Neural progenitor cell (in vitro differentiated cells): ENCODE measurements around the gene FAM229A. TPM values are rescaled to one million over a fixed set of nuclear protein-coding genes. Genes with fewer than 3 reads are reported as not detected.

Source experiments
- DNase-seq: peaks from one replicate; pipeline ENCODE4 v3.0.0-alpha.2; 2016; ENCODE audit warnings: low spot score
- H2AFZ ChIP-seq: fragments of 200-600 bp; sonication (generic); replicated peaks from 2 replicates; pipeline ENCODE4 v1.6.1; 2016; ENCODE audit warnings: antibody characterized with exemption
- H3F3A ChIP-seq: fragments of 200-600 bp; sonication (generic); 2 replicates; pipeline ENCODE4 v1.6.1; 2016; ENCODE audit warnings: antibody characterized with exemption, low read depth
- H3K27ac ChIP-seq: fragments of 200-600 bp; sonication (generic); 2 replicates; pipeline ENCODE4 v1.5.1; 2016; ENCODE audit warnings: mild to moderate bottlenecking
- H3K27me3 ChIP-seq: fragments of 200-600 bp; sonication (generic); 2 replicates; pipeline ENCODE4 v1.6.1; 2016; ENCODE audit warnings: mild to moderate bottlenecking, moderate library complexity
- H3K36me3 ChIP-seq: fragments of 200-600 bp; sonication (generic); 2 replicates; pipeline ENCODE4 v1.5.1; 2016
- H3K4me1 ChIP-seq: fragments of 200-600 bp; sonication (generic); 2 replicates; pipeline ENCODE4 v1.6.1; 2016; ENCODE audit warnings: mixed run types
- H3K4me2 ChIP-seq: fragments of 200-600 bp; sonication (generic); 2 replicates; pipeline ENCODE4 v1.6.1; 2016
- H3K4me3 ChIP-seq: fragments of 200-600 bp; sonication (generic); 2 replicates; pipeline ENCODE4 v1.5.1; 2016
- H3K79me2 ChIP-seq: fragments of 200-600 bp; sonication (generic); 2 replicates; pipeline ENCODE4 v1.6.1; 2016; ENCODE audit warnings: low read depth
- H3K9ac ChIP-seq: fragments of 200-600 bp; sonication (generic); 2 replicates; pipeline ENCODE4 v1.6.1; 2016
- H3K9me3 ChIP-seq: fragments of 200-600 bp; sonication (generic); 2 replicates; pipeline ENCODE4 v1.5.1; 2016; ENCODE audit warnings: low read depth
- H4K20me1 ChIP-seq: fragments of 200-600 bp; sonication (generic); 2 replicates; pipeline ENCODE4 v1.6.1; 2016; ENCODE audit warnings: low read depth
- H3K27ac Mint-ChIP-seq: 3 replicates; pipeline ENCODE4 v1.8.0; 2021; ENCODE audit warnings: mixed read lengths
- H3K27me3 Mint-ChIP-seq: 2 replicates; pipeline ENCODE4 v1.8.0; 2022; ENCODE audit warnings: low read depth, mild to moderate bottlenecking, inconsistent platforms, moderate library complexity, mixed read lengths; ENCODE audit not compliant: insufficient read depth
- H3K36me3 Mint-ChIP-seq: 3 replicates; pipeline ENCODE4 v1.8.0; 2021; ENCODE audit warnings: mixed read lengths
- H3K4me1 Mint-ChIP-seq: 3 replicates; pipeline ENCODE4 v1.8.0; 2021; ENCODE audit warnings: mixed read lengths
- H3K4me3 Mint-ChIP-seq: 3 replicates; pipeline ENCODE4 v1.8.0; 2021; ENCODE audit warnings: mild to moderate bottlenecking, moderate library complexity, mixed read lengths
- H3K9me3 Mint-ChIP-seq: 3 replicates; pipeline ENCODE4 v1.8.0; 2020; ENCODE audit warnings: mixed read lengths
- EZH2 ChIP-seq: fragments of 200-600 bp; sonication (generic); IDR thresholded peaks from 2 replicates; pipeline ENCODE4 v1.6.1; 2017; ENCODE audit warnings: antibody characterized with exemption, mild to moderate bottlenecking, moderate library complexity
- EZH2phosphoT487 ChIP-seq: fragments of 200-600 bp; sonication (generic); IDR thresholded peaks from 2 replicates; pipeline ENCODE4 v1.6.1; 2017; ENCODE audit warnings: antibody characterized with exemption
- total RNA-seq: library from RNA; depleted of rRNA; stranded (reverse); fragments of >200 nt; gene quantifications from 2 replicates; pipeline ENCODE4 v1.2.3, GENCODE V29; 2015; ENCODE audit warnings: low replicate concordance
- TF ChIP-seq, protein P1 (sequence below): fragments of 200-600 bp; sonication (generic); IDR thresholded peaks from 2 replicates; pipeline ENCODE4 v1.5.1; 2017; ENCODE audit warnings: antibody characterized with exemption, mild to moderate bottlenecking

Gene FAM229A
- total RNA-seq, 1 donor from 2014 or later = 3.8 TPM

DNA sequence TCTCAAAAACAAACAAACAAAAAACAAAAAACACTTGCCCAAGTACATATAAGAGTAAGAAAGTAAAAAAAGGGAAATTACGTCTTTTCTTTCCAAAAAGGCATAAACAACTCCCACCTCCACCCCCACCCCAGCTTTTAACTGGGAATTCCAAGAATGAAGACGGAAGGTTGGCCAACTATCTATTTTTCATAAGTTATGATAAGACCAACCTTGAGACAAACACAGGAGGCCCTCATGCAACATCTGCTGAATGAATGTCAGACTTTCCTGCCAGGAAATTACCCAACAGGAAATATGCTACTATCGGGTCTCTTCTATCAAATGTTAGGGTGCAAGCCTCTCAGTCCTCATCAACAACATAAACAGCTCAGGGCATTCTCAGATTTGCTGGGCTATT lies 30.0 kb upstream of the FAM229A start:
- H3K79me2 ChIP-seq = peaks cover 50% of the 10 kb centered on the region
- peaks cover 18% of the 10 kb centered on the region for H3F3A ChIP-seq
- peaks cover 14% of the 10 kb centered on the region for H3K4me1 ChIP-seq
- peaks cover 2% of the 10 kb centered on the region for H3K9me3 Mint-ChIP-seq
- H3K27me3 ChIP-seq = no peaks in the 10 kb centered on the region
- peak overlapping the region; percentile 100 for H3K4me3 Mint-ChIP-seq
- H3K4me3 ChIP-seq = no peak overlapping the region
- H3K4me2 ChIP-seq = no peak overlapping the region
- H3K27ac ChIP-seq = no peak overlapping the region
- no peak overlapping the region for H3K27ac Mint-ChIP-seq
- H3K36me3 ChIP-seq = no peaks in the 10 kb centered on the region
- H2AFZ ChIP-seq = no peak overlapping the region
- no peaks in the 10 kb centered on the region for H3K27me3 Mint-ChIP-seq
- peaks cover 4% of the 10 kb centered on the region for H3K36me3 Mint-ChIP-seq
- no peak overlapping the region for H3K9ac ChIP-seq
- H4K20me1 ChIP-seq = peaks cover 14% of the 10 kb centered on the region
- peaks cover 23% of the 10 kb centered on the region for H3K4me1 Mint-ChIP-seq
- DNase-seq = no peak
- TF ChIP-seq EZH2 = no peak
- TF ChIP-seq, protein P1, sequence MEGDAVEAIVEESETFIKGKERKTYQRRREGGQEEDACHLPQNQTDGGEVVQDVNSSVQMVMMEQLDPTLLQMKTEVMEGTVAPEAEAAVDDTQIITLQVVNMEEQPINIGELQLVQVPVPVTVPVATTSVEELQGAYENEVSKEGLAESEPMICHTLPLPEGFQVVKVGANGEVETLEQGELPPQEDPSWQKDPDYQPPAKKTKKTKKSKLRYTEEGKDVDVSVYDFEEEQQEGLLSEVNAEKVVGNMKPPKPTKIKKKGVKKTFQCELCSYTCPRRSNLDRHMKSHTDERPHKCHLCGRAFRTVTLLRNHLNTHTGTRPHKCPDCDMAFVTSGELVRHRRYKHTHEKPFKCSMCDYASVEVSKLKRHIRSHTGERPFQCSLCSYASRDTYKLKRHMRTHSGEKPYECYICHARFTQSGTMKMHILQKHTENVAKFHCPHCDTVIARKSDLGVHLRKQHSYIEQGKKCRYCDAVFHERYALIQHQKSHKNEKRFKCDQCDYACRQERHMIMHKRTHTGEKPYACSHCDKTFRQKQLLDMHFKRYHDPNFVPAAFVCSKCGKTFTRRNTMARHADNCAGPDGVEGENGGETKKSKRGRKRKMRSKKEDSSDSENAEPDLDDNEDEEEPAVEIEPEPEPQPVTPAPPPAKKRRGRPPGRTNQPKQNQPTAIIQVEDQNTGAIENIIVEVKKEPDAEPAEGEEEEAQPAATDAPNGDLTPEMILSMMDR = no peak
- TF ChIP-seq EZH2phosphoT487 = no peak
- no peaks in the 10 kb centered on the region for H3K9me3 ChIP-seq

DNA sequence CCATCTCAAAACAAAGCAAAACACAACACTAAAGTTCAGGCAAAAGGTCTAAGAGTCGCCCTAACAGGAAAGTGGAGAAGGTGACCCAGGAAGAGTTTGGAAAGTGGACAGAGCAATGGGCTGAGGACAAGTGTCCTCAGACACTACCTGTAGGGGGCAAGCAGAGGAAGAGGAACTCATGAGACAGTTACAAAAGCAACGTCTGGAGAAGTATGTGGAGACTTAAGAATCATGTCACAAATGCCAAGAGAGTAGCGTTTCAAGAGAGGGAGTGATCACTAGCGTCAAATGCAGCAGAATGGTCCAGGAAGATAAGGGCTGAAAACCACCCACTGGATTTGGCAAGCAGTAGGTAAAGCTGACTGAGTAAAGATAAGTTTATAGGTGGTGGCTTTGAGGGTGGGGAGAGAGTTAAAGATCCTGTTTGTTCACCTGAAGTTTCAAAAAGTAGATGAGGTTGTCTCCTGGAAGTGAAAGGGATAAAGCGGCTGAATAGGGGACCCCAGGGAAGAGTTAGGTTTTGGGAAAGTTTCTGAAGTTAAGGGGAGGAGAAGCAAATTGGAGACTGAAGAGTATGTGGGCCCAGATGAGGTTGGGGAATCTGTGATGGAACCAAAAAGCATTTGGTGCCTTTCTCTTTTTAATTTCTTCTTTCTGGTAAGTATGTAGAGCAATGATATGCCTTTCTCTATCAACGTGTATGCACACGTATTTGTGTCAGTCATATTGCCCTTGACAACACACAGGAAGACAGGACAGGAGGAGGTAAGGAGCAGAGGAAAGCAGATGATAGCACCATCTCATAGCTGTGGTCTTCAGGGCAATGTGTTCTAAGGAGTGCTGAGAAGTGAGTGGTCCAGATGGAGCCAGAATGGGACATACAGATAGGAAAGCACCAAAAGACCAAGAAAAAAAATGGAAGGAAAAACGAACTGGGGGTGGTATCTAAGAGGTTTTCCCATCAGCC lies 28.9 kb upstream of the FAM229A start:
- Histone ChIP-seq H3K27ac (no peak overlapping the region), H3K27me3 (no peaks in the 10 kb centered on the region), H3K79me2 (peaks cover 44% of the 10 kb centered on the region), H2AFZ (no peak overlapping the region), H3K4me2 (no peak overlapping the region), H3K4me1 (peaks cover 14% of the 10 kb centered on the region), H3K9me3 (no peaks in the 10 kb centered on the region), H3K9ac (no peak overlapping the region), H3F3A (peaks cover 18% of the 10 kb centered on the region), H3K4me3 (no peak overlapping the region), H3K36me3 (no peaks in the 10 kb centered on the region), H4K20me1 (peaks cover 17% of the 10 kb centered on the region)
- Mint-ChIP-seq H3K4me1 (peaks cover 20% of the 10 kb centered on the region), H3K27ac (no peak overlapping the region), H3K4me3 (no peak overlapping the region), H3K36me3 (peaks cover 6% of the 10 kb centered on the region), H3K9me3 (no peaks in the 10 kb centered on the region), H3K27me3 (no peaks in the 10 kb centered on the region)
- TF ChIP-seq EZH2phosphoT487 (no peak), EZH2 (no peak)
- TF ChIP-seq, protein P1 = no peak
- no peak for DNase-seq

DNA sequence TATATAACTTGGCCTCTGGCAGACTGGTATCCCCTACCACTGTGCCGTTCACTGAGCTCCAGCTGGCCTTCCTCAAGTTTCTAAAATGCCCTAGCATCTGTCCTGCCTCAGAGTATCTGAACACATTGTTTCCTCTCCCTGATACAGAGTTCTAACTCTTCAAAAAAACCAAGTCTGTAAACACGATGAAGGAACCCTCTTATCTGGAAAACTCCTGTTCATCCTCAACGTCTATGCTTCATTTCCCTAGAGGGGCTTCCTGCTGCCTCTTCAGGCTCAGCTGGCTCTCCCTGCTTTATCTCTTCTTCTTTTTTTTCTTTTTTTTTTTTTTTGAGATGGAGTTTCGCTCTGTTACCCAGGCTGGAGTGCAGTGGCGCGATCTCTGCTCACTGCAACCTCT lies 26.4 kb upstream of the FAM229A start:
- DNase-seq = no peak
- Histone ChIP-seq H3K9ac (no peak overlapping the region), H3K36me3 (no peaks in the 10 kb centered on the region), H3K4me2 (no peak overlapping the region), H2AFZ (no peak overlapping the region), H3K4me1 (peaks cover 7% of the 10 kb centered on the region), H3K27ac (no peak overlapping the region), H3K9me3 (no peaks in the 10 kb centered on the region), H3K27me3 (no peaks in the 10 kb centered on the region), H3K4me3 (no peak overlapping the region), H4K20me1 (peaks cover 16% of the 10 kb centered on the region), H3K79me2 (peaks cover 27% of the 10 kb centered on the region), H3F3A (no peaks in the 10 kb centered on the region)
- Mint-ChIP-seq H3K27me3 (no peaks in the 10 kb centered on the region), H3K9me3 (no peaks in the 10 kb centered on the region), H3K4me3 (no peak overlapping the region), H3K4me1 (peaks cover 11% of the 10 kb centered on the region), H3K27ac (no peak overlapping the region), H3K36me3 (peaks cover 9% of the 10 kb centered on the region)
- TF ChIP-seq EZH2phosphoT487 (no peak), EZH2 (no peak)
- TF ChIP-seq, protein P1 = no peak
